ENCODE results near the gene PIN4.

The PIN4 gene

GRCh38 chrX:72236841-72237240 is 55.3 kb downstream of the PIN4 start:
- no peak for TF ChIP-seq ZNF274 (IDR thresholded peaks at IDR 0.05; ENCODE audit: low read depth, low read length)

DNA sequence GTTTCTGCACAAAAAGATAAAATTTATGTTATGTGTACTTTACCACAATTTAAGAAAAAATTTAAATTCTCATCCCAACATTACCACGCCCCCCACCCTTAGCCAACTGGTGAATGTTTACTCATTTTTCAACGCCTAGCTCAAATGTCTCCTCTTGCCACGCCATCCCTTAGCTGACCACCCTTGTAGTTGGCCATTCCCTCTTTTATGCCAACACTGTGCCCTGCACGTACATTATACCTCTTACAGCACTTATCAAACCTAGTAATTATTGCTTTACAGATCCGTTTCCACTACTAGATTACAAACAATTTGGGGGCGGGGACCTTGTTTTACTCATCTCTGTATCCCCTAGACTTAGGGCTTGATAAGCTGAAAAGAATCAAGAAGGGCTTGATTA is 56.6 kb downstream of the PIN4 start:
- TF ChIP-seq ZNF274 (IDR thresholded peaks at IDR 0.05; ENCODE audit: low read depth, low read length): no peak
- H3K4me3 ChIP-seq (ENCODE audit: low read length): peak overlapping the region; percentile 59

More at GRCh38 chrX:72236841-72237240, 55.3 kb downstream of the PIN4 start:
- no peak overlapping the region for H3K4me3 ChIP-seq (ENCODE audit: low read length)

GRCh38 chrX:72238721-72239475 is 57.3 kb downstream of the PIN4 start, which contains the start of gene ERCC6L:
ERCC6L (minus strand) TSS chrX:72239027; CDS start chrX:72238911, 116 bp downstream.
- H3K4me3 ChIP-seq (ENCODE audit: low read length): peak within 1 kb of the TSS; percentile 59
- no peak for TF ChIP-seq ZNF274 (IDR thresholded peaks at IDR 0.05; ENCODE audit: low read depth, low read length)

DNA sequence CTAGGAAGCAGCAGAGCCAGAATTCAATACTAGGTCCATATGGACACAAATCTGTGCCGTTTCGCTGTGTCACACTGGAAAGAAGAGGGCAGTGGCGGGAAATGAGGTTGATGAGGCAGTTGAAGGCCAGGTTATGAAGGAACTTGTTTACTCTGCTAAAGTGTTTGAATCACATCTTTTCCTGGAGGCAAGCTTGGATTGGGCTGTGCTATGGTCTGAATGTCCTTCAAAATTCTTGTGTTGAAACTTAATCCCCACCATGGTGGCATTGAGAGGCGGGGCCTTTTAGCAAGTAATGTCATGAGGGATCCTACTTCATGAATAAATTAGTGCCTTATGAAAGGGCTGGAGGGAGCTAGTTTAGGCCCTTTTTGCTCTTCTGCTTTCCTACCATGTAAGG is 59.4 kb downstream of the PIN4 start:
- no peak for TF ChIP-seq ZNF274 (IDR thresholded peaks at IDR 0.05; ENCODE audit: low read depth, low read length)
- H3K4me3 ChIP-seq (ENCODE audit: low read length): no peak overlapping the region

DNA sequence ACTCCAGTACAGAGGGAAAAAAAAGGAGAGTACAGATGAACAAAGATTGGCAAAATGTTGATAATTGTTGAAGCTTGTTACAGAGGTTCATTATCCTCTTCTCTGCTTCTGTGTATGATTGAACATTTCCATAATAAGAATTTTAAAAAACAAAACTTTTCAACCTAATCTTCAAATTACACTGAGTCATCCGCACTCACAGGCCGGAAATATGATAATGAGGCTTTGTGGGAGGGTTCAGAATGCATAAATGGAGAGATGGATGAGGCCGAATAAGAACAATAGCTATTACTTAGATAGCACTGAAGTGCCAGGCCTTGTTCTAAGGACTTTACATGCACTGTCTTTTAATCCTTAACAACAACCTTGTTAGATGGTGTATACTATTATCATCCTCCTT is 61.9 kb downstream of the PIN4 start:
- no peak overlapping the region for H3K4me3 ChIP-seq (ENCODE audit: low read length)
- TF ChIP-seq ZNF274 (IDR thresholded peaks at IDR 0.05; ENCODE audit: low read depth, low read length): no peak

DNA sequence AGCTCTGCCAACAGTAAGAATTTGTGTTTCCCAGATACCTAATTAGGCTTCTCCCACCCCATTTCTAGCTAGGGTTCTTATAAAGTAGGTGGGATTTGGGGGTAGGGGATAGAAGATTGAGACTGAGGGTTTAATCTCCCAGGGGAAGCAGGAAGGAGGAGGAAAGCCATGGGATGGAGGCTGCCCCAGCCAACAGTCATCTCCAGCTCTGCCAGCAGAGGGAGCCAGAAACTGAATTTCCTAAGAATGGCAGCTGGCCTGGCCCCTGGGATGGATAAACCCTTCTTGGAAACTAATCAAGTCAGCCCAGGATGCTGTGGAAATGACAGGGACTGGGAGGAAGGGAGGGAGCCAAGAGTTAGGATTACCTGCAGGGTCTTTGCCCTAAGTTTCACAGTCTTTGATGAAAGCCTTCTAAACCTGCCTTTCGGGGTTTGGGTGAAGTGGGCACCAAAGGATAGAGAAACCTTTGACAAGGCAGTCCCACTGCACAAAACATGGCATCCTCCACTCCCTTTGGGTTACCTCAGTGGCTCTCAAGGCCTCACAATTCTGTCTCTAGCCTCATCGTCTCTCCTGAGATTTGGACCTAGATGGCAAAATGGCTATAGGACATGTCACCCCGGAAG is 64.0 kb downstream of the PIN4 start:
- TF ChIP-seq ZNF274 (IDR thresholded peaks at IDR 0.05; ENCODE audit: low read depth, low read length): no peak
- no peak overlapping the region for H3K4me3 ChIP-seq (ENCODE audit: low read length)

DNA sequence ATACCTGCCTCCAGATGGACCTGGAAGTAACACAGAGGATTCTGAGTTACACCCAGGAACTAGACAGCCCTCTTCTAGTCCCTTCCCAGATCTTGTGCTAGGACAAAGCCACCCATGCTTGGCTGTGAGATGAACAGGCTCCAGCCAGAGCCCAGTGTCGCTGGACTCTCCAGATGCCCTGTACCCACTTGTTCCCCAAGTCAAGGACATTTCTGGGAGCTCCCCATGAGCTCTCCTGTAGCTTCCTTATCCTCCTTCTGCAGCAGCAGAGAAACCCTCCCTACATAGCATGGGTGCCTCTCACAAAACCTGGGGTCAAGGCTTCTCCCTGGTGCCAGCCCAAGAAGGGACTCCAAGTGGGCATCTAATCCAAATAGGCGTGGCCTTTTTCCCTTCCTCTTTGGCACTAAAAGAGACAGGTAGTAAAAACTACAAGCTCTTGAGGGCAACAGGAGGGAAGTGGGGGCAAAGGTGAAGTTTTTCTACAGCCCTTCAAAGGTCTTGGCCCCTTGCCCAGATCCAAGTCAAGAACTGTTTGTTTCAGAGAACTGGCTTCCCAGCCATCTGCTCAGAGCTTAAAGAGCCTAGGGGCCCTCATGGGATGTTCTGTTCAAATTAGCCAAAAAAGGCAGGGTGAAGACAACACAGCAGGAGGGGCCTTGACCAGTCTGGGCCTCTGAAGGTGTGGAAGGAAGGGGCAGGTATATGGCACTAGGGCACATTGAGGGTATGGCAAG is 65.8 kb downstream of the PIN4 start:
- H3K4me3 ChIP-seq (ENCODE audit: low read length): no peak overlapping the region
- no peak for TF ChIP-seq ZNF274 (IDR thresholded peaks at IDR 0.05; ENCODE audit: low read depth, low read length)
